Kidney epithelial cell (primary cell): ENCODE data around the gene COPS3. TPM values are rescaled to one million over a fixed set of nuclear protein-coding genes. Genes with fewer than 3 reads are reported as not detected.
"Not testable (repeated sequence)": the region's sequence is repeated elsewhere in the genome, so short reads cannot be mapped to it uniquely, and the experiment has no call there.

Experiments used
- DNase-seq: peaks from one replicate; pipeline ENCODE4 v3.0.0-alpha.2; 2010; ENCODE audit warnings: low read depth
- H3K27me3 ChIP-seq: 2 replicates; pipeline ENCODE4 v1.6.0; 2011; ENCODE audit warnings: low read length; ENCODE audit not compliant: control insufficient read depth, insufficient read depth
- H3K36me3 ChIP-seq: 2 replicates; pipeline ENCODE4 v1.5.1; 2011; ENCODE audit warnings: low read length; ENCODE audit not compliant: control insufficient read depth, insufficient read depth
- H3K4me3 ChIP-seq: 2 replicates; pipeline ENCODE4 v1.5.1; 2011; ENCODE audit warnings: low read depth, mild to moderate bottlenecking, control low read depth, low read length
- CTCF ChIP-seq: IDR thresholded peaks from 2 replicates; pipeline ENCODE4 v1.5.1; 2011; ENCODE audit warnings: mild to moderate bottlenecking, moderate library complexity, low read length, control low read depth, inconsistent platforms; ENCODE audit not compliant: insufficient read depth, poor library complexity, severe bottlenecking
- total RNA-seq: library from RNA; depleted of rRNA; stranded (reverse); fragments of >200 nt; gene quantifications from 2 replicates; pipeline ENCODE4 v1.2.3, GENCODE V29; 2015

Gene COPS3
- total RNA-seq, 1 donor from 2014 or later = 68.5 TPM

GRCh38 chr17:17279316-17279715 is 1.7 kb downstream of the COPS3 start:
- H3K36me3 ChIP-seq = no peaks in the 10 kb centered on the region
- no peak for DNase-seq
- H3K27me3 ChIP-seq = no peaks in the 10 kb centered on the region
- no peak for TF ChIP-seq CTCF
- no peak overlapping the region for H3K4me3 ChIP-seq

GRCh38 chr17:17277431-17277830 is 3.6 kb downstream of the COPS3 start:
- not testable (repeated sequence) for H3K4me3 ChIP-seq, DNase-seq, H3K27me3 ChIP-seq, H3K36me3 ChIP-seq

GRCh38 chr17:17275971-17276370 is 5.1 kb downstream of the COPS3 start:
- DNase-seq = no peak
- no peak overlapping the region for H3K4me3 ChIP-seq
- no peaks in the 10 kb centered on the region for H3K27me3 ChIP-seq
- H3K36me3 ChIP-seq = no peaks in the 10 kb centered on the region
- TF ChIP-seq CTCF = no peak

GRCh38 chr17:17269926-17270773 is 10.9 kb downstream of the COPS3 start:
- Histone ChIP-seq H3K36me3 (no peaks in the 10 kb centered on the region), H3K27me3 (no peaks in the 10 kb centered on the region), H3K4me3 (no peak overlapping the region)
- DNase-seq = no peak
- TF ChIP-seq CTCF = peak; percentile 42

- TF ChIP-seq CTCF = no peak
- Histone ChIP-seq H3K27me3 (no peaks in the 10 kb centered on the region), H3K4me3 (no peak overlapping the region), H3K36me3 (no peaks in the 10 kb centered on the region)
- no peak for DNase-seq
These were observed 16.6 kb downstream of the COPS3 start for GRCh38 chr17:17264430-17264829.

GRCh38 chr17:17258998-17259397 is 22.0 kb downstream of the COPS3 start:
- Histone ChIP-seq H3K27me3 (no peaks in the 10 kb centered on the region), H3K36me3 (peaks cover 2% of the 10 kb centered on the region), H3K4me3 (no peak overlapping the region)
- no peak for DNase-seq
- TF ChIP-seq CTCF = no peak
